K562 (cell line): ENCODE data around the gene C20orf173. TPM values are rescaled to one million over a fixed set of nuclear protein-coding genes. Genes with fewer than 3 reads are reported as not detected.

Source experiments
- BCOR ChIP-seq: fragments of 450-650 bp; IDR thresholded peaks from 2 replicates; pipeline ENCODE4 v1.6.1; 2016
- ELF1 ChIP-seq: fragments of 200-800 bp; sonication (Bioruptor generic); IDR thresholded peaks from 2 replicates; pipeline ENCODE4 v1.6.1; 2016; ENCODE audit warnings: missing genetic modification characterization, missing compliant biosample characterization
- ELK3 ChIP-seq: fragments of 450-650 bp; formaldehyde crosslinking; IDR thresholded peaks from 2 replicates; pipeline ENCODE4 v1.4.0; 2020; ENCODE audit warnings: mild to moderate bottlenecking
- FOXO4 ChIP-seq: fragments of 450-650 bp; formaldehyde crosslinking; IDR thresholded peaks from 2 replicates; pipeline ENCODE4 v1.4.0; 2020; ENCODE audit warnings: mild to moderate bottlenecking, moderate library complexity
- MBD1 ChIP-seq: fragments of 250-450 bp; sonication (Bioruptor Pico); IDR thresholded peaks from 2 replicates; pipeline ENCODE4 v1.8.0; 2022; ENCODE audit warnings: inconsistent platforms
- MBD2 ChIP-seq: sonication (generic); IDR thresholded peaks from 2 replicates; pipeline ENCODE4 v1.6.1; 2016; ENCODE audit warnings: low read depth, borderline replicate concordance
- POLR2B ChIP-seq: fragments of 450-650 bp; IDR thresholded peaks from 2 replicates; pipeline ENCODE4 v1.6.1; 2018; ENCODE audit warnings: low read depth; ENCODE audit not compliant: partially characterized antibody
- RBM22 ChIP-seq: fragments of 200-400 bp; formaldehyde crosslinking; IDR thresholded peaks from 2 replicates; pipeline ENCODE4 v1.6.1; 2018; ENCODE audit warnings: low read length, low read depth; ENCODE audit not compliant: poor library complexity, severe bottlenecking
- ZBTB40 ChIP-seq, 2 experiments: fragments of 450-650 bp in 1 of 2; sonication (generic) in 1 of 2; formaldehyde crosslinking in 1 of 2; IDR thresholded peaks; 2 replicates each; pipeline versions ENCODE4 v1.7.1 to v1.9.0; 2016 to 2022; ENCODE audit warnings: inconsistent platforms in 1 of 2, mild to moderate bottlenecking in 1 of 2, missing genetic modification reagents in 1 of 2
- ZNF174 ChIP-seq: fragments of 250-450 bp; sonication (Bioruptor Pico); IDR thresholded peaks from 2 replicates; pipeline ENCODE4 v1.4.0; 2020; ENCODE audit warnings: mild to moderate bottlenecking
- ZSCAN32 ChIP-seq: fragments of 450-650 bp; formaldehyde crosslinking; IDR thresholded peaks from 2 replicates; pipeline ENCODE4 v1.4.0; 2020; ENCODE audit warnings: mild to moderate bottlenecking, moderate library complexity
- polyA plus RNA-seq, 8 experiments: library from polyadenylated mRNA; depleted of rRNA in 4 of 8; stranded (reverse) in 5 of 8; unstranded in 3 of 8; fragments of >200 nt; fragmentation: Nextera tagmentation in 2 of 8; fragmentation: Illumina TruSeq in 1 of 8; extraction: Ambion mirVana in 2 of 8; extraction: Trizol in 1 of 8; gene quantifications; 2 replicates each; pipeline versions ENCODE4 v1.2.1 to v1.2.3, GENCODE V29; 2011 to 2014; ENCODE audit warnings: inconsistent platforms in 1 of 8, missing spikeins in 1 of 8
- total RNA-seq, 7 experiments: library from RNA; depleted of rRNA in 6 of 7; stranded (reverse); fragments of >200 nt in 6 of 7; fragmentation: Illumina TruSeq in 2 of 7; extraction: Trizol in 2 of 7; gene quantifications; 2 replicates each; pipeline versions ENCODE4 v1.2.1 to v1.2.3, GENCODE V29; 2011 to 2021; ENCODE audit warnings: low replicate concordance in 1 of 7
- TF ChIP-seq, protein P1 (sequence below): fragments of 250-450 bp; sonication (Bioruptor Pico); IDR thresholded peaks from 2 replicates; pipeline ENCODE4 v1.5.0; 2021

C20orf173 gene
- total and polyA plus RNA-seq, 9 of the 15 experiments (the other 6 are each of a cell fraction or from before 2014, with no cell fraction given): not detected

- TF ChIP-seq MBD1 (CRISPR knock-in tag): no peak
- no peak for TF ChIP-seq ELK3
- peak; percentile 51; the same call in 1 of the 2 replicates for TF ChIP-seq MBD2
- TF ChIP-seq, protein P1, sequence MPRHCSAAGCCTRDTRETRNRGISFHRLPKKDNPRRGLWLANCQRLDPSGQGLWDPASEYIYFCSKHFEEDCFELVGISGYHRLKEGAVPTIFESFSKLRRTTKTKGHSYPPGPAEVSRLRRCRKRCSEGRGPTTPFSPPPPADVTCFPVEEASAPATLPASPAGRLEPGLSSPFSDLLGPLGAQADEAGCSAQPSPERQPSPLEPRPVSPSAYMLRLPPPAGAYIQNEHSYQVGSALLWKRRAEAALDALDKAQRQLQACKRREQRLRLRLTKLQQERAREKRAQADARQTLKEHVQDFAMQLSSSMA: no peak
- TF ChIP-seq ZNF174 (CRISPR knock-in tag): no peak
- peak; percentile 93 for TF ChIP-seq ELF1 (tag)
- no peak for TF ChIP-seq BCOR
- no peak for TF ChIP-seq RBM22
- TF ChIP-seq POLR2B: peak; percentile 77
- no peak for TF ChIP-seq ZSCAN32
- TF ChIP-seq FOXO4 (CRISPR knock-in tag): peak; percentile 81; the same call in 1 of the 2 replicates
- TF ChIP-seq ZBTB40 (IDR thresholded peaks at IDR 0.05): peak; percentile 94
- TF ChIP-seq ZBTB40 (CRISPR knock-in tag; IDR thresholded peaks at IDR 0.05): no peak
Measured at GRCh38 chr20:35541783-35542662, 12.6 kb upstream of the C20orf173 start, which contains the start of gene ERGIC3 (continued).
